Loucy (cell line): ENCODE measurements around the gene TRPM3.
"Not testable (repeated sequence)": the region's sequence is repeated elsewhere in the genome, so short reads cannot be mapped to it uniquely, and the experiment has no call there.

Source experiments
- H2AFZ ChIP-seq: fragments of 200-600 bp; sonication (generic); 2 replicates; pipeline ENCODE4 v1.6.0; 2016; ENCODE audit warnings: antibody characterized with exemption, mild to moderate bottlenecking, low read length, moderate library complexity
- H3F3A ChIP-seq: fragments of 200-600 bp; 2 replicates; pipeline ENCODE4 v1.6.0; 2016; ENCODE audit warnings: antibody characterized with exemption, low read depth, mild to moderate bottlenecking
- H3K27me3 ChIP-seq: fragments of 200-600 bp; sonication (generic); 2 replicates; pipeline ENCODE4 v1.6.1; 2014; ENCODE audit warnings: low read length, mild to moderate bottlenecking; ENCODE audit not compliant: insufficient read depth, poor library complexity, severe bottlenecking
- H3K36me3 ChIP-seq: fragments of 200-600 bp; sonication (generic); 2 replicates; pipeline ENCODE4 v1.6.1; 2016; ENCODE audit warnings: low read length; ENCODE audit not compliant: insufficient read depth
- H3K4me1 ChIP-seq: fragments of 200-600 bp; sonication (generic); 2 replicates; pipeline ENCODE4 v1.5.1; 2014; ENCODE audit warnings: low read length, mild to moderate bottlenecking; ENCODE audit not compliant: insufficient read depth, poor library complexity, severe bottlenecking
- H3K4me2 ChIP-seq: fragments of 200-600 bp; sonication (generic); 2 replicates; pipeline ENCODE4 v1.6.0; 2014; ENCODE audit warnings: antibody characterized with exemption, low read length, low read depth, mild to moderate bottlenecking; ENCODE audit not compliant: poor library complexity, severe bottlenecking
- H3K4me3 ChIP-seq: fragments of 200-600 bp; sonication (generic); 2 replicates; pipeline ENCODE4 v1.5.1; 2014; ENCODE audit warnings: low read length, mild to moderate bottlenecking, mixed read lengths; ENCODE audit not compliant: poor library complexity, severe bottlenecking
- H3K79me2 ChIP-seq: fragments of 200-600 bp; sonication (generic); 2 replicates; pipeline ENCODE4 v1.6.1; 2014; ENCODE audit warnings: low read length; ENCODE audit not compliant: insufficient read depth
- H3K9ac ChIP-seq: fragments of 200-600 bp; sonication (generic); 2 replicates; pipeline ENCODE4 v1.6.0; 2014; ENCODE audit warnings: mild to moderate bottlenecking, low read depth, low read length, moderate library complexity; ENCODE audit not compliant: poor library complexity, severe bottlenecking
- H3K9me2 ChIP-seq: fragments of 200-600 bp; sonication (generic); replicated peaks from 2 replicates; pipeline ENCODE4 v1.6.1; 2016; ENCODE audit warnings: low read depth, low read length, mixed read lengths
- H3K9me3 ChIP-seq: fragments of 200-600 bp; sonication (generic); 2 replicates; pipeline ENCODE4 v1.6.1; 2014; ENCODE audit warnings: mild to moderate bottlenecking, antibody characterized with exemption, low read length, low read depth; ENCODE audit not compliant: insufficient read depth
- H4K20me1 ChIP-seq: fragments of 200-600 bp; sonication (generic); 2 replicates; pipeline ENCODE4 v1.6.0; 2014; ENCODE audit warnings: antibody characterized with exemption, low read length, mild to moderate bottlenecking; ENCODE audit not compliant: insufficient read depth, poor library complexity, severe bottlenecking
- CTCF ChIP-seq: fragments of 200-600 bp; sonication (generic); conservative IDR thresholded peaks from 2 replicates; pipeline ENCODE4 v1.5.1; 2014; ENCODE audit warnings: mild to moderate bottlenecking, antibody characterized with exemption, low read length
- EZH2phosphoT487 ChIP-seq: fragments of 200-600 bp; IDR thresholded peaks from 2 replicates; pipeline ENCODE4 v1.6.1; 2018; ENCODE audit warnings: antibody characterized with exemption, mild to moderate bottlenecking, moderate library complexity, borderline replicate concordance

The TRPM3 gene

GRCh38 chr9:70656281-70656680 is 465.1 kb downstream of the TRPM3 start:
- H3K79me2 ChIP-seq = no peaks in the 10 kb centered on the region
- peaks cover 5% of the 10 kb centered on the region; the same call in 1 of the 2 replicates for H3K9me3 ChIP-seq
- no peaks in the 10 kb centered on the region for H3K9me2 ChIP-seq
- H3K27me3 ChIP-seq = no peaks in the 10 kb centered on the region
- no peaks in the 10 kb centered on the region for H3K4me1 ChIP-seq
- H3K4me3 ChIP-seq = no peak overlapping the region
- TF ChIP-seq CTCF = no peak
- no peak for TF ChIP-seq EZH2phosphoT487
- no peak overlapping the region for H2AFZ ChIP-seq
- no peaks in the 10 kb centered on the region for H3F3A ChIP-seq
- H3K9ac ChIP-seq = no peak overlapping the region
- no peaks in the 10 kb centered on the region for H4K20me1 ChIP-seq
- H3K36me3 ChIP-seq = no peaks in the 10 kb centered on the region
- H3K4me2 ChIP-seq = no peak overlapping the region

- Histone ChIP-seq H3K36me3 (no peaks in the 10 kb centered on the region), H3K27me3 (no peaks in the 10 kb centered on the region), H3K79me2 (no peaks in the 10 kb centered on the region), H4K20me1 (no peaks in the 10 kb centered on the region), H3K9ac (no peak overlapping the region), H2AFZ (no peak overlapping the region), H3K9me2 (no peaks in the 10 kb centered on the region), H3K4me1 (no peaks in the 10 kb centered on the region), H3K4me2 (no peak overlapping the region), H3K9me3 (peaks cover 3% of the 10 kb centered on the region; the same call in 1 of the 2 replicates), H3K4me3 (no peak overlapping the region), H3F3A (no peaks in the 10 kb centered on the region)
- TF ChIP-seq CTCF (no peak), EZH2phosphoT487 (no peak)
Observed at GRCh38 chr9:70654144-70654543, 467.3 kb downstream of the TRPM3 start.

- H3K4me1 ChIP-seq, H3K79me2 ChIP-seq, H3K9me2 ChIP-seq, H3K4me2 ChIP-seq, H2AFZ ChIP-seq, H3F3A ChIP-seq, H4K20me1 ChIP-seq, H3K9me3 ChIP-seq, H3K27me3 ChIP-seq, H3K9ac ChIP-seq, H3K4me3 ChIP-seq, H3K36me3 ChIP-seq: not testable (repeated sequence)
Observed at GRCh38 chr9:70644627-70645026, 476.8 kb downstream of the TRPM3 start.

GRCh38 chr9:70642341-70642740 is 479.1 kb downstream of the TRPM3 start:
- Histone ChIP-seq H3F3A (no peaks in the 10 kb centered on the region), H4K20me1 (no peaks in the 10 kb centered on the region), H3K36me3 (no peaks in the 10 kb centered on the region), H3K27me3 (no peaks in the 10 kb centered on the region), H3K4me2 (no peak overlapping the region), H3K4me1 (no peaks in the 10 kb centered on the region), H3K9ac (no peak overlapping the region), H3K9me2 (no peaks in the 10 kb centered on the region), H3K4me3 (no peak overlapping the region), H3K79me2 (no peaks in the 10 kb centered on the region), H2AFZ (no peak overlapping the region), H3K9me3 (no peaks in the 10 kb centered on the region)
- TF ChIP-seq CTCF (no peak), EZH2phosphoT487 (no peak)
